Measurements from ENCODE around the gene HOXD3. TPM values are rescaled to one million over a fixed set of nuclear protein-coding genes. Genes with fewer than 3 reads are reported as not detected.

Gene HOXD3
- total and polyA plus RNA-seq, 10 donors, result 1.2 to 15.3 (median 7.7) TPM

GRCh38 chr2:176127774-176128072 lies 29.4 kb upstream of the HOXD3 start:
- Histone ChIP-seq H3K27me3 (replicated peaks in 1 of 7) (peaks cover 8 to 100% (median 92%) of the 10 kb centered on the region in 7 donors), H3K4me1 (peaks cover 0 to 77% (median 44%) of the 10 kb centered on the region in 6 donors), H3K9me3 (no peaks in the 10 kb centered on the region), H3K27ac (peak overlapping the region in 7 of 8 donors; percentile 69 to 93 (median 86)), H3K36me3 (no peaks in the 10 kb centered on the region), H3K4me3 (peak overlapping the region in 1 of 8 donors; percentile 47)
- TF ChIP-seq POLR2A (IDR thresholded peaks at IDR 0.05) (no peak), CTCF (IDR thresholded peaks at IDR 0.05 in 8 of 11, conservative IDR thresholded peaks at IDR 0.05 in 3 of 11) (no peak), POLR2AphosphoS5 (IDR thresholded peaks at IDR 0.05) (no peak)
- WGBS, 5 donors, result 23 to 31% (median 24%) methylated on average over 4 of the region's 4 CpGs
- no peak for DNase-seq
- intact Hi-C loops (cut with DNase I; ENCODE audit: low total_unique reads), result loop anchor here (5.0 kb wide), 4 partner anchors 425 to 1020 kb away; no protein-coding TSS in a partner anchor

GRCh38 chr2:176128172-176128981 lies 28.7 kb upstream of the HOXD3 start:
- TF ChIP-seq CTCF (IDR thresholded peaks at IDR 0.05 in 8 of 11, conservative IDR thresholded peaks at IDR 0.05 in 3 of 11), result no peak
- no peak for TF ChIP-seq POLR2AphosphoS5 (IDR thresholded peaks at IDR 0.05)
- no peak for TF ChIP-seq POLR2A (IDR thresholded peaks at IDR 0.05)
- Histone ChIP-seq H3K36me3 (no peaks in the 10 kb centered on the region), H3K27me3 (replicated peaks in 1 of 7) (peaks cover 2 to 100% (median 92%) of the 10 kb centered on the region in 7 donors), H3K27ac (peak overlapping the region; percentile 43 to 93 (median 86)), H3K4me3 (peak overlapping the region in 6 of 8 donors; percentile 24 to 71 (median 42)), H3K4me1 (peaks cover 0 to 76% (median 41%) of the 10 kb centered on the region in 6 donors), H3K9me3 (no peaks in the 10 kb centered on the region)
- peak; percentile 75 for DNase-seq
- 7 to 16% (median 9%) methylated on average over 48 to 49 of the region's 49 CpGs for WGBS, 5 donors
- intact Hi-C loops (cut with DNase I; ENCODE audit: low total_unique reads), result loop anchor here (5.0 kb wide), 4 partner anchors 424 to 1019 kb away; no protein-coding TSS in a partner anchor

- TF ChIP-seq POLR2AphosphoS5 (IDR thresholded peaks at IDR 0.05) (peak; percentile 65 to 84 (median 83)), CTCF (IDR thresholded peaks at IDR 0.05 in 8 of 11, conservative IDR thresholded peaks at IDR 0.05 in 3 of 11) (no peak), POLR2A (IDR thresholded peaks at IDR 0.05) (peak in 1 of 3 donors; percentile 26)
- Histone ChIP-seq H3K27ac (peak within 1 kb of the TSS; percentile 57 to 93 (median 86)), H3K4me3 (peak within 1 kb of the TSS; percentile 20 to 71 (median 40)), H3K36me3 (no peaks in the 10 kb centered on the region), H3K4me1 (peaks cover 0 to 76% (median 44%) of the 10 kb centered on the region in 6 donors), H3K9me3 (no peaks in the 10 kb centered on the region), H3K27me3 (replicated peaks in 1 of 7) (peaks cover 0 to 100% (median 93%) of the 10 kb centered on the region in 7 donors)
- DNase-seq, result peak; percentile 82
- 4 to 8% (median 5%) methylated on average over 34 to 64 of the region's 64 CpGs for WGBS, 5 donors
- intact Hi-C loops (cut with DNase I; ENCODE audit: low total_unique reads), result loop anchor here (5.0 kb wide), 4 partner anchors 423 to 1018 kb away; no protein-coding TSS in a partner anchor
Measured at GRCh38 chr2:176128982-176129796, 27.9 kb upstream of the HOXD3 start, which contains the start of gene HOXD8. HOXD8 (plus strand) TSS chr2:176129705; CDS start chr2:176130367, 662 bp downstream.

All from spleen (tissue), 11 donors.